ENCODE measurements around the gene ZCCHC7. TPM values are rescaled to one million over a fixed set of nuclear protein-coding genes. Genes with fewer than 3 reads are reported as not detected.
"Not testable (repeated sequence)": the region's sequence is repeated elsewhere in the genome, so short reads cannot be mapped to it uniquely, and the experiment has no call there.

The ZCCHC7 gene
- total and polyA plus RNA-seq, 2 of the 8 experiments (the other 6 are each of a cell fraction or from before 2014, with no cell fraction given) = 12.2 to 27.5 TPM

DNA sequence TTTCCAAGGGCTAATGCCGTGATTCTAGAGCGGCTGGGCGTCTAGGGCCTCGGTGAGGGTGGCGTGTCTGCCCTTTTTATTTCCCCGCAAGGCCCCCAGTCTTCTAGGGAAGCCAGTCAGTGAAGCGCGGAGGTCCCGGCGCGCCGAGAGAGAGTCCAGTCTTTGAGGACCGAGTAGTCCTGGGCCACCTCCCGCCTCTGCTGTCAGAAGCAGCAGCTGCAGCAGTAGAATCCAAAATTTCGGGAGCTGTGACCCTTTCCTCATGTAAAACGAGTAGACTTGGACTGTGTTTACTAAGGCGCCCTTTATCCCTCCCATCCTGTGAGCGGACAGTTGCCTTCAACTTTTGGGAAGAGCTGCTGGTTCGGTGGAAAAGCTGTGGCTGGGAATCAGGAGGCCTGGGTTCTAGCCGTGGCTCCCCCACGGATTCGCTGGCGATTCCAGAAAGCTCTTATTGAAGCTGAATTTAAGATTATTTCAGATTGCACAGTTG is 515 bp downstream of the ZCCHC7 start:
- TF ChIP-seq SIN3A (conservative IDR thresholded peaks at IDR 0.05 in 1 of 2, IDR thresholded peaks at IDR 0.05 in 1 of 2; ENCODE audit: low read depth in 1 of 2, low read length in 2 of 2) = peak in 1 of 2 experiments; percentile 45; a peak in 1 of 4 replicates
- peak; percentile 5 for TF ChIP-seq ASH2L (IDR thresholded peaks at IDR 0.05; ENCODE audit: low read length)
- H4K20me1 ChIP-seq (replicated peaks in 1 of 2; ENCODE audit: control insufficient read depth in 1 of 2, insufficient read depth in 2 of 2, low read length in 2 of 2); H3K79me1 ChIP-seq (ENCODE audit: low read depth, low read length); H3K56ac ChIP-seq (replicated peaks; ENCODE audit: insufficient read length, low read depth, low read length); H3K36me3 ChIP-seq (ENCODE audit: control insufficient read depth in 2 of 4, insufficient read depth in 4 of 4, low read length in 3 of 4); H2BK120ac ChIP-seq (replicated peaks; ENCODE audit: low read depth, low read length); H4K5ac ChIP-seq (ENCODE audit: insufficient read length, low read depth, low read length); H3K4me1 ChIP-seq (replicated peaks in 1 of 4; ENCODE audit: control insufficient read depth in 3 of 4, insufficient read depth in 4 of 4, low read length in 3 of 4); H3K14ac ChIP-seq (ENCODE audit: insufficient read length); H4K91ac ChIP-seq (replicated peaks; ENCODE audit: insufficient read length, low read length); FAIRE-seq; H3K9me3 ChIP-seq (ENCODE audit: insufficient read depth in 2 of 2, low read depth in 1 of 2, low read length in 1 of 2); H3K27me3 ChIP-seq (replicated peaks in 1 of 4; ENCODE audit: control insufficient read depth in 3 of 4, extremely low read depth in 1 of 4, insufficient read depth in 3 of 4, low read length in 3 of 4); DNase-seq (ENCODE audit: low read depth in 1 of 2, low spot score in 2 of 2); H3K27ac ChIP-seq (ENCODE audit: low read depth, low read length); H2AK5ac ChIP-seq (ENCODE audit: low read depth, low read length); H2BK20ac ChIP-seq (ENCODE audit: low read length); H3K23me2 ChIP-seq (ENCODE audit: low read depth, low read length); H2AFZ ChIP-seq (ENCODE audit: low read length); H2BK12ac ChIP-seq (ENCODE audit: low read depth, low read length); H3K4ac ChIP-seq (replicated peaks; ENCODE audit: insufficient read length, low read depth, low read length); H2BK15ac ChIP-seq (ENCODE audit: low read length); H3K23ac ChIP-seq (ENCODE audit: insufficient read length): not testable (repeated sequence)
- CTCF ChIA-PET (ENCODE audit: partially characterized antibody) = interaction anchor here (0.5 to 1.8 kb wide), 9 partner anchors 11 to 248 kb away, joined by 3 to 8 read pairs (median 3); no protein-coding TSS in a partner anchor
- peaks cover 3 to 51% of the 10 kb centered on the region in 2 experiments; a peak in 3 of 4 replicates for H3K79me2 ChIP-seq (ENCODE audit: control insufficient read depth in 1 of 2, insufficient read depth in 2 of 2, low read length in 2 of 2)
- POLR2A ChIA-PET (ENCODE audit: partially characterized antibody) = interaction anchor here (0.6 to 1.8 kb wide), 12 partner anchors 9 to 225 kb away, joined by 3 to 8 read pairs (median 3); no protein-coding TSS in a partner anchor
- H3K4me2 ChIP-seq (ENCODE audit: insufficient read depth in 1 of 2, low read depth in 2 of 2, low read length in 2 of 2) = peak overlapping the region; percentile 71 to 81
- H3K4me3 ChIP-seq (ENCODE audit: extremely low read depth in 1 of 4, insufficient read depth in 2 of 4, low read depth in 3 of 4, low read length in 4 of 4) = peak overlapping the region; percentile 68 to 88 (median 74)
- peak overlapping the region; percentile 72; the same call in 1 of the 2 replicates for H4K8ac ChIP-seq (ENCODE audit: extremely low read depth, insufficient read depth, low read length)
- 2% methylated on average over 23 of the region's 23 CpGs; no CpG with 5 or more reads in 1 of the 2 experiments for WGBS, 2 experiments (ENCODE audit: extremely low coverage in 1 of 2, insufficient coverage in 1 of 2, insufficient read length in 1 of 2, insufficient replicate concordance in 2 of 2, low coverage in 1 of 2, low lambda C conversion rate in 2 of 2, missing lambda C conversion rate in 1 of 2)
- H3K9ac ChIP-seq (replicated peaks in 1 of 4; ENCODE audit: extremely low read depth in 1 of 4, low read depth in 3 of 4, low read length in 3 of 4) = peak overlapping the region in 3 of 4 experiments; percentile 72 to 94 (median 72); a peak in 6 of 7 replicates
- H2BK5ac ChIP-seq (ENCODE audit: low read depth, low read length) = peak overlapping the region; percentile 95; the same call in 1 of the 2 replicates
- H3K18ac ChIP-seq (ENCODE audit: extremely low read depth, low read length) = peak overlapping the region; percentile 86
